WTC11 (cell line): ENCODE results near the gene ANO2.

ENCODE experiments used
- CREM ChIP-seq: sonication (generic); formaldehyde crosslinking; IDR thresholded peaks from 2 replicates; pipeline ENCODE4 v1.8.1; 2022; ENCODE audit warnings: mild to moderate bottlenecking, missing genetic modification reagents, moderate library complexity
- ELF4 ChIP-seq: sonication (generic); formaldehyde crosslinking; IDR thresholded peaks from 2 replicates; pipeline ENCODE4 v1.8.1; 2022; ENCODE audit warnings: low read depth, mild to moderate bottlenecking, moderate library complexity, missing genetic modification reagents
- MYBL2 ChIP-seq: sonication (generic); formaldehyde crosslinking; IDR thresholded peaks from 2 replicates; pipeline ENCODE4 v1.8.1; 2023; ENCODE audit warnings: mild to moderate bottlenecking, moderate library complexity, missing genetic modification reagents
- TEAD4 ChIP-seq: sonication (generic); formaldehyde crosslinking; IDR thresholded peaks from 2 replicates; pipeline ENCODE4 v1.8.0; 2022; ENCODE audit warnings: mild to moderate bottlenecking, missing genetic modification reagents
- ZNF121 ChIP-seq: sonication (generic); formaldehyde crosslinking; IDR thresholded peaks from 2 replicates; pipeline ENCODE4 v1.8.0; 2023; ENCODE audit warnings: missing genetic modification reagents
- ZNF396 ChIP-seq: fragments of 250-450 bp; sonication (Bioruptor Pico); IDR thresholded peaks from 2 replicates; pipeline ENCODE4 v1.8.0; 2021; ENCODE audit warnings: mild to moderate bottlenecking, moderate library complexity, borderline replicate concordance
- TF ChIP-seq, protein P1 (sequence below): fragments of 200-600 bp; IDR thresholded peaks from 2 replicates; pipeline ENCODE4 v1.8.0; 2022; ENCODE audit warnings: antibody characterized with exemption
- TF ChIP-seq, protein P2 (sequence below): sonication (generic); formaldehyde crosslinking; IDR thresholded peaks from 2 replicates; pipeline ENCODE4 v1.8.1; 2022; ENCODE audit warnings: mild to moderate bottlenecking, moderate library complexity, missing genetic modification reagents
- TF ChIP-seq, protein P3 (sequence below): sonication (generic); formaldehyde crosslinking; IDR thresholded peaks from 2 replicates; pipeline ENCODE4 v1.8.1; 2022; ENCODE audit warnings: low read depth, mild to moderate bottlenecking, moderate library complexity, missing genetic modification reagents, borderline replicate concordance

DNA sequence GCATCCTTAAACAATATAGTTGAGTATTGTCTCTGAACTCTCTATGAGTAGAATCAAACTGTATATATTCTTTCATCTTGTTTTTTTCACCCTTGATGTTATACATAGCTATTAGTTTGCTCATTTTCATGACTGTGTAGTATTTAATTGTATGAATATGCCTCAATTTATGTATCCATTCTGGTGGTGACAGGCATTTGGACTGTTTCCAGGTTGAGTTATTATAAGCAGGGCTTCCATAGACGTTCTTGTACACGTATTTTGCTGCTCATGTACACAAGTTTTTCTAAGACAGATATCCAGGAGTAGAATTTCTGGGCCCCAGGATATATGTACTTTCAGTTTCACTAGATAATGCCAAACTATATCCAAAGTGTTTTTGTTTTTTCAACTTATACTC, 301.8 kb downstream of the ANO2 start:
- TF ChIP-seq CREM (CRISPR knock-in tag) = no peak
- TF ChIP-seq, protein P1, sequence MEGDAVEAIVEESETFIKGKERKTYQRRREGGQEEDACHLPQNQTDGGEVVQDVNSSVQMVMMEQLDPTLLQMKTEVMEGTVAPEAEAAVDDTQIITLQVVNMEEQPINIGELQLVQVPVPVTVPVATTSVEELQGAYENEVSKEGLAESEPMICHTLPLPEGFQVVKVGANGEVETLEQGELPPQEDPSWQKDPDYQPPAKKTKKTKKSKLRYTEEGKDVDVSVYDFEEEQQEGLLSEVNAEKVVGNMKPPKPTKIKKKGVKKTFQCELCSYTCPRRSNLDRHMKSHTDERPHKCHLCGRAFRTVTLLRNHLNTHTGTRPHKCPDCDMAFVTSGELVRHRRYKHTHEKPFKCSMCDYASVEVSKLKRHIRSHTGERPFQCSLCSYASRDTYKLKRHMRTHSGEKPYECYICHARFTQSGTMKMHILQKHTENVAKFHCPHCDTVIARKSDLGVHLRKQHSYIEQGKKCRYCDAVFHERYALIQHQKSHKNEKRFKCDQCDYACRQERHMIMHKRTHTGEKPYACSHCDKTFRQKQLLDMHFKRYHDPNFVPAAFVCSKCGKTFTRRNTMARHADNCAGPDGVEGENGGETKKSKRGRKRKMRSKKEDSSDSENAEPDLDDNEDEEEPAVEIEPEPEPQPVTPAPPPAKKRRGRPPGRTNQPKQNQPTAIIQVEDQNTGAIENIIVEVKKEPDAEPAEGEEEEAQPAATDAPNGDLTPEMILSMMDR = no peak
- TF ChIP-seq TEAD4 (CRISPR knock-in tag) = no peak
- no peak for TF ChIP-seq ZNF121 (CRISPR knock-in tag)
- TF ChIP-seq ZNF396 (CRISPR knock-in tag) = no peak
- TF ChIP-seq ELF4 (CRISPR knock-in tag) = no peak
- TF ChIP-seq, protein P2, sequence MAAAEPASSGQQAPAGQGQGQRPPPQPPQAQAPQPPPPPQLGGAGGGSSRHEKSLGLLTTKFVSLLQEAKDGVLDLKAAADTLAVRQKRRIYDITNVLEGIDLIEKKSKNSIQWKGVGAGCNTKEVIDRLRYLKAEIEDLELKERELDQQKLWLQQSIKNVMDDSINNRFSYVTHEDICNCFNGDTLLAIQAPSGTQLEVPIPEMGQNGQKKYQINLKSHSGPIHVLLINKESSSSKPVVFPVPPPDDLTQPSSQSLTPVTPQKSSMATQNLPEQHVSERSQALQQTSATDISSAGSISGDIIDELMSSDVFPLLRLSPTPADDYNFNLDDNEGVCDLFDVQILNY (CRISPR knock-in tag) = no peak
- no peak for TF ChIP-seq MYBL2 (CRISPR knock-in tag)
- TF ChIP-seq, protein P3, sequence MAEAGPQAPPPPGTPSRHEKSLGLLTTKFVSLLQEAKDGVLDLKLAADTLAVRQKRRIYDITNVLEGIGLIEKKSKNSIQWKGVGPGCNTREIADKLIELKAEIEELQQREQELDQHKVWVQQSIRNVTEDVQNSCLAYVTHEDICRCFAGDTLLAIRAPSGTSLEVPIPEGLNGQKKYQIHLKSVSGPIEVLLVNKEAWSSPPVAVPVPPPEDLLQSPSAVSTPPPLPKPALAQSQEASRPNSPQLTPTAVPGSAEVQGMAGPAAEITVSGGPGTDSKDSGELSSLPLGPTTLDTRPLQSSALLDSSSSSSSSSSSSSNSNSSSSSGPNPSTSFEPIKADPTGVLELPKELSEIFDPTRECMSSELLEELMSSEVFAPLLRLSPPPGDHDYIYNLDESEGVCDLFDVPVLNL (CRISPR knock-in tag) = no peak
